ENCODE data around the gene NDUFV3. TPM values are rescaled to one million over a fixed set of nuclear protein-coding genes. Genes with fewer than 3 reads are reported as not detected.

NDUFV3 gene
- total and polyA plus RNA-seq, 2 of the 8 experiments (the other 6 are each of a cell fraction or from before 2014, with no cell fraction given) = 17.0 to 44.4 TPM

DNA sequence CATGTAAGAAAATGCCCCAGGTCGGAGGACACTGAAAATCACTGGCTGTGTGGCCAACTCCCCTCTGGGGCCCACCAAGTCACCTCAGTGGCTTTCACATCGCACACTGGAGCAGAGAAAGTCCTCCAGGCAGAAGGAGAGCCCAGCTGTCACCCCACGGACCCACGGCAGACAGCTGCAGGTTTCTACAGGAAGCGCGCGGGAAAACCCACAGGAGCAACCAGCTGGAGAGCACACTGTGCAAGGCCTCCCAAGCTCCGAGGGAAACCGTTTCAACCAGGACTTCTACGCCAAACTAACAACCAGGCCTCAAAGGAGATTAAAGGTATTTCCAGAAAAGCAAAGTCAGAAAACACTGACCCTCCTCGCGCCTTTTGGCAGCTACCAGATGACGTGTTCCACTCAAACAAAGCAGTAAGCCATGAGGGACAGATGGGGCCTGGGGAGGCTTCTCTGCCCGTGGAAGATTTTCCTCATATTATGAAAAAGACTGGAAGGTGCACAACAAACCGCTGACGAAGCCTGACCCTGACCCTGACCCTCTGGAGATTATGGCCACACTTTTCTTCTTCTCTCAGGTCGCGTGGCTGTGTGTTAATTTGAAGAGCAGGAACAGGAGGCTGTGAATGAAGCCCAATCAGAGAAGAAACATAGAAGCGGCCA, 34.8 kb upstream of the NDUFV3 start (continued):
- TF ChIP-seq, protein P1, sequence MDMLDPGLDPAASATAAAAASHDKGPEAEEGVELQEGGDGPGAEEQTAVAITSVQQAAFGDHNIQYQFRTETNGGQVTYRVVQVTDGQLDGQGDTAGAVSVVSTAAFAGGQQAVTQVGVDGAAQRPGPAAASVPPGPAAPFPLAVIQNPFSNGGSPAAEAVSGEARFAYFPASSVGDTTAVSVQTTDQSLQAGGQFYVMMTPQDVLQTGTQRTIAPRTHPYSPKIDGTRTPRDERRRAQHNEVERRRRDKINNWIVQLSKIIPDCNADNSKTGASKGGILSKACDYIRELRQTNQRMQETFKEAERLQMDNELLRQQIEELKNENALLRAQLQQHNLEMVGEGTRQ (IDR thresholded peaks at IDR 0.05; ENCODE audit: low read length) = no peak
- TF ChIP-seq CBX8 (IDR thresholded peaks at IDR 0.05; ENCODE audit: borderline replicate concordance, low read depth, low read length) (no peak), EZH2 (IDR thresholded peaks at IDR 0.05; ENCODE audit: low read depth, low read length, severe bottlenecking) (no peak), CBX5 (IDR thresholded peaks at IDR 0.05; ENCODE audit: low read depth, low read length) (no peak), RBBP5 (IDR thresholded peaks at IDR 0.05; ENCODE audit: borderline replicate concordance, low read depth, low read length) (no peak), SRF (IDR thresholded peaks at IDR 0.05; ENCODE audit: low read depth, low read length) (no peak), CEBPB (IDR thresholded peaks at IDR 0.05; ENCODE audit: low read depth, low read length) (no peak), TEAD4 (IDR thresholded peaks at IDR 0.05; ENCODE audit: low read depth, low read length) (no peak), KDM5A (IDR thresholded peaks at IDR 0.05; ENCODE audit: low read length) (no peak), EGR1 (IDR thresholded peaks at IDR 0.05; ENCODE audit: borderline replicate concordance, low read depth, low read length) (no peak)

Data from H1 (cell line).